VCaP (cell line): ENCODE results near the gene RBM34.

Experiments
- H3K27ac ChIP-seq: fragments of 450-650 bp; 2 replicates; pipeline ENCODE4 v1.5.1; 2017
- TF ChIP-seq, protein P1 (sequence below): fragments of 450-650 bp; conservative IDR thresholded peaks from 2 replicates; pipeline ENCODE4 v1.5.1; 2017; ENCODE audit warnings: mild to moderate bottlenecking, moderate library complexity

Gene RBM34

DNA sequence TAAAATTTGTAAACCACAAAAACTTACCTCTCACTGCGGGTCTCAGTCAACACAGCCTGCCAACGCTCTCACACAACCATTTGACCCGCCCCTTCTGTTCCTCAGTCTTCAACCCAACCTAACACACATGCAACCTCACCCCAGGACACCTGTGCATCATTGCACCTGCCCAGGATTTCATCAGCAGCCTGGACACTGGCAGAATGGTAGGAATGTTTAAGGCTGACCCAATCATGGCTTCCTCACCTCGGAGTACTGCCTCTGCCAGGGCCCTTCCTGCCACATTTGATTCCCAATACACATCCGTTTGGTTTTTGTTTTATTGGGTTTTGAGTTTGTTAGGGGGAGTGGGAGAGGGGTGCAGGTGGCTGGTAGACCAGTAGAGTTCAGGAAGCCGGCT is 73.1 kb downstream of the RBM34 start:
- no peak overlapping the region for H3K27ac ChIP-seq

DNA sequence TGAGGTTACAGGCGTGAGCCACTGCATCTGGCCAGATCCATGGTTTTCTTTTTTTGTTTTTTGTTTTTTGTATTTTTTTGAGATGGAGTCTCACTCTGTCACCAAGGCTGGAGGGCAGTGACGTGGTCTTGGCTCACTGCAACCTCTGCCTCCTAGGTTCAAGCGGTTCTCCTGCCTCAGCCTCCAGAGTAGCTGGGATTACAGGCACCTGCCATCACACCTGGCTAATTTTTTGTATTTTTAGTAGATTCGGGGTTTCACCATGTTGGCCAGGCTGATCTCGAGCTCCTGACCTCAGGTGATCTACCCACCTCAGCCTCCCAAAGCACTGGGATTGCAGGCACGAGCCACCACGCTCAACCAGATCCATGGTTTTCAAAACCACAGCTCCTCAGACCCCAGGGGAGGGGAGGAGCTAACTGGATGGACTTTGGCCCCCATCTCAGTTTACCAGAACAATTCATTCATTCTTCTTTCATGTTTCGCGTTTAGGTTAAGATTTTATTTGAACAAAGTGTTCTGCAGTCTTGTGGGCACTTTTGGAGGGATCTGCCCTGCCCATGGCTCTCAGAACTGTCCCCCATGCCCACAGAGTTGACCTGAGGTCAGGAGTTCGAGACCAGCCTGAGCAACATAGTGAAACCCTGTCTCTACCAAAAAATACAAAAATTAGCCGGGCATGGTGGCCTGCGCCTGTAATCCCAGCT is 75.5 kb downstream of the RBM34 start:
- peak overlapping the region; percentile 80; the same call in 1 of the 2 replicates for H3K27ac ChIP-seq

More for the DNA sequence above, 73.1 kb downstream of the RBM34 start:
- TF ChIP-seq, protein P1, sequence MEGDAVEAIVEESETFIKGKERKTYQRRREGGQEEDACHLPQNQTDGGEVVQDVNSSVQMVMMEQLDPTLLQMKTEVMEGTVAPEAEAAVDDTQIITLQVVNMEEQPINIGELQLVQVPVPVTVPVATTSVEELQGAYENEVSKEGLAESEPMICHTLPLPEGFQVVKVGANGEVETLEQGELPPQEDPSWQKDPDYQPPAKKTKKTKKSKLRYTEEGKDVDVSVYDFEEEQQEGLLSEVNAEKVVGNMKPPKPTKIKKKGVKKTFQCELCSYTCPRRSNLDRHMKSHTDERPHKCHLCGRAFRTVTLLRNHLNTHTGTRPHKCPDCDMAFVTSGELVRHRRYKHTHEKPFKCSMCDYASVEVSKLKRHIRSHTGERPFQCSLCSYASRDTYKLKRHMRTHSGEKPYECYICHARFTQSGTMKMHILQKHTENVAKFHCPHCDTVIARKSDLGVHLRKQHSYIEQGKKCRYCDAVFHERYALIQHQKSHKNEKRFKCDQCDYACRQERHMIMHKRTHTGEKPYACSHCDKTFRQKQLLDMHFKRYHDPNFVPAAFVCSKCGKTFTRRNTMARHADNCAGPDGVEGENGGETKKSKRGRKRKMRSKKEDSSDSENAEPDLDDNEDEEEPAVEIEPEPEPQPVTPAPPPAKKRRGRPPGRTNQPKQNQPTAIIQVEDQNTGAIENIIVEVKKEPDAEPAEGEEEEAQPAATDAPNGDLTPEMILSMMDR = no peak
